GM21825 (cell line): Measurements from ENCODE around the gene MED12.

Experiments
- ATAC-seq: cut with Tn5 transposase; IDR thresholded peaks from one replicate; pipeline ENCODE4 v1.9.1; 2021; ENCODE audit warnings: mild to moderate bottlenecking, moderate library complexity; ENCODE audit not compliant: unreplicated experiment

MED12 gene

DNA sequence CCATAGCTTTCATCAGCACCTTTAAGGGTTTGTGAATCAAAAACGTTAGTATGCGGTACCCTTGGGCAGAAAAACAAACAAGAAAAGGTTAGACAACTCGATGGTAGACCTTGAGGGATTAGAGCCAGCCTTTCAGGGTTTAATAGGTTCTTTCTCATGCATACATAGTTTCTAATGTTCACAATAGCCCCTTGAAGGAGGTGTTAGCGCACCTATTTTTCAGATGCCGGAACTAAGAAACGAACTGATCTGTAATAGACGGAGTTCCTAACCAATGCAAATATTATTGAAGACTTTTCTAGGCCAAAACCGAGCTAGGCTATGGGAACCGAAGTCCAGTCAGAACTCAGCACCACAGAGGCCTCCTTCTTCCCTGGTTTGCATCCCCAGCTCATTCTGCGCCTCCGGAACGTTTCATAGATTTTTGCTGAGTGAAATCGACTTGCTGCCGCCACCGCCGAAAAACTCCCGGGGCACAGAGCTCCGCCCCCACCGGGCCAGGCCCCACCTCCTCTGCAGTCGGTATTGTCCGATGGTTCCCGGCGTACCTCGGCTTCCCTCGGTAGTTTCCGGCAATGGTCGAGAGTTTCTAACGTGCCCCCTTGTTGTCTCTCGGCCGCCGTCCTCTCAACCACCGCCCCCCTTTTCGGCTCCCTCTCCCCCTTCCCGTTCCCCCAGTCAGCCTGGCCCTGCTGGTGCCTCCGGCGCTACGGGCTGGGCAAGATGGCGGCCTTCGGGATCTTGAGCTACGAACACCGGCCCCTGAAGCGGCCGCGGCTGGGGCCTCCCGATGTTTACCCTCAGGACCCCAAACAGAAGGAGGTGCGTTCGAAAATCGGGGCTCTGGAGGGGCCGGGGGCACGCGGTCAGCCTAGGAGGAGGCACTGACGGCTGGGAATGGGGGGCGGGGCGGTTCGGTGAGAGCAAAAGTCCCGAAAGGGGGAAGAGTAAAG is at the start of gene MED12:
TSS of gene MED12 (plus strand) at position 565 of the 953 bp plus-strand sequence. CDS start at position 724, 159 bp downstream.
- ATAC-seq = peak; percentile 79

DNA sequence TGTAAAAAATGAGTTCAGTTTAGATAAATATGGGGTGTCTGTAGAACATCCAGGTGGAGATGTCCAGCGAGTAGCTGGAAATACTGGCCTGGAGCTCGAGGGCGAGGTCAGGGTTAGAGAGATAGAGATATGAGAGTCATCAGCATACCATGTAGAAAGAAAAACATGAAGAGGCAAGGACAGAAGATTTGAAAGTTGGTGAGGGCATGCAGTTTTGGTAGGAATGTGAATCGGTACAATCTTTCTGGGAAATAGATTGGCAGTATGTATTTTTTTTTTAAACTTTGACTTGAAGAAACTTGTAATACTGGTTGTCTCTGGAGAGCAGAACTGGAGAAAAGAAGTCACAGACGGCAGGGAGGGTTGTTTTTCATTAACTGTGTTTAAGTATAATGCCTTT is 47.9 kb upstream of the MED12 start:
- ATAC-seq = no peak

DNA sequence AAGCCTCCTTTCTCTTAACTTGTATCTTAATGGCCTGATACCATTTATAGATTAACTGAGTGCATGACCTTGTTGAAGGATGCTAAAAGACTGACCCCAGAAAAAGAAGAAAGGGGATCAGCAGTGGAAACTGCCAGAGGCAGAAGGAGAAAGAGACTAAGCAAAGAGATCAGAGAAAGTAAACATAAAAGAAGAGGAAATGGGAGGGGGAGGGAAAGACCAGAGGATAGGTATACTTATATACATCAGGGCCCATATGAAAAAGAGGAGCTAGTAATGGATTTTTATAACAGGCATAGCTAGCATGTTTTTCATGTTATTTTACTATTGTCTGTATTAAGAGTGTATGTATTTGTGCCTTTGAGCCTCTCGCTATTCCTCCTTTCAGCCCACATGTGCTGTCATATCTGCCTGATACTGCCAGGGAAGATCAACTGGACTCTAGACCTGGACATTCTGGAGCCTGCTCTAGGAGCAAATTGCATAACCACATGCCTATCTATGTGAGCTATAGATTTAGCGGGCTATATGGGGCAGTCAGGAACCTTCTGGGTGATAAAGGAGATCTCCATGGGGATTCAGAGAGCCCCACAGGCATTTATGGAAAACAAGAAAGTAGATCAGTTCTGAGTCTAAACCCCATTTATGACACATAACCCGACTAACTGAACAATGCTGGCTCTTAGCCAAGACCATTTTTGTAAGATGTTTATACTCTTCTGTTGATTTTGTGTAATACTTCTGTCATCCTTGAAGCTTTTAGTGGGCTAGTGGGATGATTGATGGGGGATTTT is 36.9 kb upstream of the MED12 start:
- no peak for ATAC-seq

DNA sequence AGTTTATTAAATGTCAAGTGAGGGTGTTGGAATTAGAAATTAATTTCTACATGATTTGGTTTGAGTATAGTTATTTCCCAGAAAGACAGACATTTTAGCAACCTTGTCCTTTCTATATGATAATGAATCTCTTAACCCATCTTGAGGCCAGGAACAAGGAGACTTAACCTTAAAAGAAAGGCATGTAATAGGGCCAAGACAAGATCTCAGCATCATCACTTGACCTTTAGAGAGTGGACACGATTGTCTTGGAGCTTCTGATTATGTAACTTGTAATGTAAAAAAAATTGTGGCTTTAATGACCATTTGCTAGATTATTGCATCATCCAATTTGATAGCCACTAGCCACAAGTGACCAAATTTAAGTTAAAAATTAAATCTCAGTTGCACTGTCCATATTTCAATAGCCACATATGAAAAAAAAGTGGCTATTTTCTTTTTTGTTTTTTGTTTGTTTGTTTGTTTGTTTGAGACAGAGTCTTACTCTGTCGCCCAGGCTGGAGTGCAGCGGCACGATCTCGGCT is 36.2 kb upstream of the MED12 start:
- ATAC-seq = no peak

DNA sequence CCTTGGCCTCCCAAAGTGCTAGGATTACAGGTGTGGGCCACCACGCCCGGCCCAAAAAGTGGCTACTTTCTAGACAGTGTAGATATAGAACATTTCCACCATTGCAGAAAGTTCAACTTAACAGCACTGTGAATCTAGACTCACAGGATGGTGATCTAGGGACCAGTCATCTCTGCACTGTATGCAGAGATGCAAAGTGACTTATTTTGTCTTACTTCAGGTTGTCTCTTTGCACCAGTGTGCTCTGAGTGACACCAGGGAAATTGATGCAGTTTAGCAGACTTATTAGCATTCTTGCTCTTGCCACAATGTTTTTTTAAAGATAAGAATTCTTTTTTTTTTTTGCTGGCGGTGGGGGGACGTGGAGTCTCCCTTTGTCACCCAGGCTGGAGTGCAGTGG is 35.6 kb upstream of the MED12 start:
- no peak for ATAC-seq

DNA sequence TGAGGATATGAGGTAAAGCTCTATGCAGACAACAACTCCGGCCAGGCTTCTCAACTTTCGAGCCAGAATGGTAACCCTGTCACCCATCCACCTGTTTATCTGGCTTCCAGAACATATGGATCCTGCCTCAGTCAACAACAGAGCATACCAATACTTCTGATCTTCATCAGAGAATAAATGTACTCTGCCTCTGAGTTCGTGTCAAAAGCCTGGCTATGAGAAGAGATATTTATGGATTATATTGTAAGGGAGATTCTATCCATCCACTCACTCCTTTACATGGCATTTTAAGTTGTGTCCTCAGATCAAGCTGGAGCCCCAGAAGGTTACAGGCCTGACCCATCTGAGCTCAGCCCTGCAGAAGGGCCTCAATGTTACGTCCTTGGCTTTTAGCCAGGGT is 32.5 kb upstream of the MED12 start:
- ATAC-seq = no peak

DNA sequence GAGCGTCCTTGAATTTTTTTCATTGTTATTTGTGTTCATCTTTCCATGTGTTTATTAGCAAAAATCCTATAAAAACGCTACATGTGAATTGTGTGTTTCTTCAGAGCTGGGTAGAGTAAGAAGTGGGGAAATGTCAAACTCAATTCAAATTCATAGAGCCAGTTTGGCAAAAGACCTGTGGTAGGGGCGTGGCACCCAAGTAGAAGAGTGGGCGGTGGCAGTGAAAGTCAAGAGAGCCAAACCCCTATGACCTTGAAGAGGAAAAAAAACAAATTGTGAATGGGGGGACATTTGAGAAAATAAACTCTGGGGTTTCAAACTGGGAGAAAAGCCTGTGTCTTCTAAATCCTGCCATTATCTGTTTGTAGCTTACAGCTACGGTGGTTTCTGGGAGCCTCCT is 27.1 kb upstream of the MED12 start:
- ATAC-seq = no peak

DNA sequence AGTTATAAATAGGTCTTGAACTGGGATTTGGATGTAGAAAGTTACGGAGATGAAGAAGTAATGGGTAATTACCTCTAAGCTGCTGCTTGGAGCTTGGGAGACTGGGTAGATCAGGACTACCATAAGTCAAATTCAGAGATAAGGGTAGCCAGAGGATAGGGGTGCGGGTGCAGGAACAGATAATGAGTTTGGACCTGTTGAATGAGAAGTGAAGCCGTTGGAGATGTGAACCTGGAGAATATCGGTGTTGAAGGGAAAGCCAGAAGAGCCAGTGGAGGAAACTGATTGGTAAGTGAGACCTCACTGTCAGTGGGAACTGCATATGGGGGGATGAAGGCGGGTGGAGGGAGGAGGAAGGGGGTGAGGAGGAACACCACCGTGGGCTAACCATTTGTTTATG is 23.4 kb upstream of the MED12 start:
- no peak for ATAC-seq

DNA sequence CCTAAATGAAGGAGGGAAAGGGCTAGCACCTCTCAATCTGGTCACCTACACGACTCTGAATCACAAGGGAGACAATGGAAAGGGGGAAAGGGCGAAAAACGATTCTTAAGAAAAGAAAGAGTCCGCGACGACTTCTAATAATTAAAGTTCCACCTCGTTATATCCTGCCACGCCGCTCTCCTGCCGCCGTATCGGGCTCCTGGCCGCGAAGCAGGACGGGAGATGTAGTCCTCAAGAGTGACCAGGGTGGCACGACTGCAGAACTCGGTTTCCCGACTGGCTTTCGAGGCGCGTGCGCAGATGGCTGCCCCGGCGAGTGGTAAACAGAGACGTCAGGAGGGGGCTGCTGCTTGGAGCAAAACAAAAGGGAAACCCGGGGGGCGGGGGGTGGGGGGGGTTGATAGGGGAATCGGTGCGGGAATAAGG is 22.8 kb upstream of the MED12 start, which contains the start of gene FOXO4:
TSS of gene FOXO4 (plus strand) at position 297 of the 426 bp plus-strand sequence. CDS start 678 bp downstream, outside the sequence.
- ATAC-seq = peak; percentile 87

DNA sequence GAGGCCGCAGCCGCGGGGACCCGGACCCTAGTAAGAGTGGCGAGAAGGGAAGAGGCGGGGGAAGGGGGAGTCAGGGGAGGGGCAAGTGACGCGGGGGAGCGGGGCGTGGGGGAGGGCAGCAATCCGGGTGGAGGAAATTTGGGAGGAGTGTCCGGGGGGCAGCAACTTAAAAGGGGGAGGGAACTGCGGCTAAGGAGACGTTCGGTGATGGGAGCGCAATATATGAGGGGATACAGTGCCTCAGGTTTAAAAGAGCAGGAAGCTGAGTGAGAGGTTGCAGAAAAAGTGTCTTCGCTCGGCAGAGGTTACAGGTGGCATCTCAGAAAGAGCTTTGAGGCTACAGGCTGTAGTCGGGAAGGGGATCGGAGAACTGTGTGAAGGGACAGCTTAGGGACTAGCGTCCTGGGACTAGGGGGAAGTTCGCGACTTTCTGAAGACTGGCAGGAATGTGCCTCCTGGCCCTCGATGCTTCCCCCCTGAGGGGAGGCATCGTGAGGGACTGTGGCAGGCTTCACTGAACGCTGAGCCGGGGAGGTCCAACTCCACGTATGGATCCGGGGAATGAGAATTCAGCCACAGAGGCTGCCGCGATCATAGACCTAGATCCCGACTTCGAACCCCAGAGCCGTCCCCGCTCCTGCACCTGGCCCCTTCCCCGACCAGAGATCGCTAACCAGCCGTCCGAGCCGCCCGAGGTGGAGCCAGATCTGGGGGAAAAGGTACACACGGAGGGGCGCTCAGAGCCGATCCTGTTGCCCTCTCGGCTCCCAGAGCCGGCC is 22.2 kb upstream of the MED12 start:
- peak; percentile 3 for ATAC-seq

DNA sequence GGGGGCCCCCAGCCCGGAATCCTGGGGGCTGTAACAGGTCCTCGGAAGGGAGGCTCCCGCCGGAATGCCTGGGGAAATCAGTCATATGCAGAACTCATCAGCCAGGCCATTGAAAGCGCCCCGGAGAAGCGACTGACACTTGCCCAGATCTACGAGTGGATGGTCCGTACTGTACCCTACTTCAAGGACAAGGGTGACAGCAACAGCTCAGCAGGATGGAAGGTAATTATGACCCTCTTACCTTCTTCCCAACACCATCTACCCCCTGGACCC is 21.7 kb upstream of the MED12 start:
- no peak for ATAC-seq

DNA sequence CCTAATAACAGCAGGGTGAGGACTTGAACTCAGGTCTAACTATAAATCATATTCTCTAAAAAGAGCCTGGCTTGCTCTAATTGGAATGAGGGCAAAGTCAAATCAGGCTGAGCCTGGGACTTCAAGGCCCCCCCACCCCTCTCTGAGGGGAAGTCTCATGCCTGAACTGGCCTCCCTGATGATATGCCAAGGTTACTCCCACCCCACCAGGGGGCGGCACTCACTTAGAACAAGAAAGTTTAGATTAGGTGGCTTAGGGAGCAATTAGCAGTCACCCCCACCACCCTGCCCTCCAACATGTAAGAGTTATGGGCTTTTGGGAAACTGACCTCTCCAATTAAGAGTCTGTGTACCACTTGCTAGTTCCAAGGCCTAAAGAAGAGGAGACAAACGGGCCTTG is 20.1 kb upstream of the MED12 start:
- ATAC-seq = peak; percentile 37

DNA sequence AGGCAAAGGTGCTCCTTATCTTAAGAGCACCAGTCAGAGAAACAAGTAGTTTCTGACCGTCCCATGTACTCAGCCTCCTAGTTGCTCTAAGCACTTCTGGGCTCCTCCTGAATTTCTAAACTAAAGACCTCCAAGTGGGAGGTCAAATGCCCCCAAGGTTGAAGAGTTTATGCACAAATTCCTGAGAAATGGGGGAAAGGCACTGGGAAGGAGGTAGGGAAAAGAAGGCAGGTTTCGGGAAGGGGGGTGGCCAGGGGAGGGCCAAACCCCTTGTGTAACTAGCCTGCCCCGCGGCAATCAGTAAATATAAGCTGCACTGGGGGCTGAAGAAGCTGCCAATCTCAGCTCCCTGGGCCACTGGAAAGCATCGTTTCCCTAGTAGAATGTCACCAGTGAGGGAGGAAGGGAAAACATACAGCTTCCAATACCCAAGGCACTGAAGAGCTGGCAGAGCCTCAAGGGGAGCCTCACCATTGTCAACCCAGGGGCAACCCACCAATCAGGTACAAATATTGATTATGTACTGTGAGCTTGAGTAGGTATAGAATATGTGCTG is 19.4 kb upstream of the MED12 start:
- no peak for ATAC-seq

DNA sequence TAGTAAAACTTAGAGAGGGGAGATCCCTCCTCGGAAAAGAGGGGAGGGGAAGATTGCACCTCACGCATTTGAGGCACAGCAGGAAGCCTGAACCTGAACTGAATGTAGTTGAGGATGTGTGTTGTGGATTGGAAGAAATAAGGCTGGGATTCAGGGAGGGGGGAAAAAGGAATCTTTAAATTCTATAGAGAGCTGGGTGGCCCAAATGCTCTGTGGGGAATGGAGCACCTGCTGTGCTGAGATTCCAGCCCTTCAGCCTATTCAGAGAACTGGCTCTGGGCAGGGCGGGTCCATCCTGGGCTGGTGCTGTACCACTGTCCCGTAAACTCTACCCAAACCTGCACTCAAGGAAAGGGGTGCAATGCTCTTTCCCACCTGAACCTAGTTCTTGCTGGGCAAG is 18.7 kb upstream of the MED12 start:
- ATAC-seq = no peak

DNA sequence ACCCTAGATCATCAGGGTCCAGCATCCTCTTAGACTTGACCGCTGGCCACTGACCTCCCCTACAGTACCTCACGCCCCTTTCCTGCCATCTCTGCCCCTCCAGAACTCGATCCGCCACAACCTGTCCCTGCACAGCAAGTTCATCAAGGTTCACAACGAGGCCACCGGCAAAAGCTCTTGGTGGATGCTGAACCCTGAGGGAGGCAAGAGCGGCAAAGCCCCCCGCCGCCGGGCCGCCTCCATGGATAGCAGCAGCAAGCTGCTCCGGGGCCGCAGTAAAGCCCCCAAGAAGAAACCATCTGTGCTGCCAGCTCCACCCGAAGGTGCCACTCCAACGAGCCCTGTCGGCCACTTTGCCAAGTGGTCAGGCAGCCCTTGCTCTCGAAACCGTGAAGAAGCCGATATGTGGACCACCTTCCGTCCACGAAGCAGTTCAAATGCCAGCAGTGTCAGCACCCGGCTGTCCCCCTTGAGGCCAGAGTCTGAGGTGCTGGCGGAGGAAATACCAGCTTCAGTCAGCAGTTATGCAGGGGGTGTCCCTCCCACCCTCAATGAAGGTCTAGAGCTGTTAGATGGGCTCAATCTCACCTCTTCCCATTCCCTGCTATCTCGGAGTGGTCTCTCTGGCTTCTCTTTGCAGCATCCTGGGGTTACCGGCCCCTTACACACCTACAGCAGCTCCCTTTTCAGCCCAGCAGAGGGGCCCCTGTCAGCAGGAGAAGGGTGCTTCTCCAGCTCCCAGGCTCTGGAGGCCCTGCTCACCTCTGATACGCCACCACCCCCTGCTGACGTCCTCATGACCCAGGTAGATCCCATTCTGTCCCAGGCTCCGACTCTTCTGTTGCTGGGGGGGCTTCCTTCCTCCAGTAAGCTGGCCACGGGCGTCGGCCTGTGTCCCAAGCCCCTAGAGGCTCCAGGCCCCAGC is 17.6 kb upstream of the MED12 start:
- ATAC-seq = no peak

DNA sequence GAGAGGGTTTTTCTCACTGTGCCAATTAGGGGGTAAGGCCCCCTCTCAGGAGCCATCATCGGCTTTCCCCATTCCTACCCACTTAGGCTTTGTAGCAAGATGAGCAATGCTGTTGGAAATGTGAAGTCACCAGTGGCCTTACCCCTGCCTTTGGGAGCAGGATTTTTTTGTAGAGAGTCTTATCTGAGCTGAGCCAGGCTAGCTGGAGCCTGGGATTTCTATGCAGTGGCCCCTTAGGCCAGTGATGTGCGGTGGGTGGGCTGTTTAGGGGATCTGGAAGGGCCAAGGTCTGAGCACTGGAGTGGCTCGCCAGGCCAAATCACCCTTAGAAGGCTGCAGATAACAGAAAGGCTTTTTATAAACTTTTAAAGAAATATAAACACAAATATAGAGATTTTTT is 16.1 kb upstream of the MED12 start:
- ATAC-seq = no peak

DNA sequence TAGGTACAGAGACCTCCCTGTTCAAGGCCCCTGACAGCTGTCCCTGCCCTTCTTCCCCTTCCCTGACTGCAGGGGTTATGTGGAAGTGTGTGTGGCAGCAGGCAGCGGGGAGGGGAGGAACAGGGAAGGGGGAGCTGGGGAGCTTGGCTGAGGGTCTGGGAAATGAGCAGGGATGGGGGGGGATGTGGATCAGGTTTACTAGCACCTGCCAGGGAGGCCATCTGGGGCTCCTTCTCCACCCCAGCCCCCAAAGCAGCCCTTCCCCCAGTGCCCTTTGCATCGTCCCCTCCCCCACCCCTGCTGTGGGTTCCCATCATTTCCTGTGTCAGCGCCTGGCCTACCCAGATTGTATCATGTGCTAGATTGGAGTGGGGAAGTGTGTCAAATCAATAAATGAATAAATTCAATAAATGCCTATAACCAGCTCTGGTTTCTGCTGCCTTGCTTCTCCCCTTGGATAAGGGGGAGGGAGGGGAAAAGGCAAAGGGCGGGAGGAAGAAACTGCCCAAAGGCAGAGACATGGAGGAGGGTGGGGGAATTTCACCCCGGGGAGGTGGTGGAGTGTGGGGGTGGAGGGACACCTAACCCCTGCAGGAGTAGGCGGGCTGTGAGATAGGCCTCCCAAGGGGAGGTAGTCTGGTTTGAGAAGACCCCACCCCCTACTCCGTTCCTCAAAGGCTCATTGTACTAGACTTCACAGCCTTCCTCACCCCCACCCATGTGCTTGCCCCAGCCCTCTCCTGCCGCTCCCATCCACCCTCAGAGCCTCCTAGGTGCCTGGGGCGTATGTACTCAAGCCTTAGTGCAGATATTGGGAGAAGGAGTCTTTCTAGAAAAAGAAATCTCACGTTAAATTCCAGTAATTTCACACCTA is 15.0 kb upstream of the MED12 start:
- ATAC-seq = no peak

DNA sequence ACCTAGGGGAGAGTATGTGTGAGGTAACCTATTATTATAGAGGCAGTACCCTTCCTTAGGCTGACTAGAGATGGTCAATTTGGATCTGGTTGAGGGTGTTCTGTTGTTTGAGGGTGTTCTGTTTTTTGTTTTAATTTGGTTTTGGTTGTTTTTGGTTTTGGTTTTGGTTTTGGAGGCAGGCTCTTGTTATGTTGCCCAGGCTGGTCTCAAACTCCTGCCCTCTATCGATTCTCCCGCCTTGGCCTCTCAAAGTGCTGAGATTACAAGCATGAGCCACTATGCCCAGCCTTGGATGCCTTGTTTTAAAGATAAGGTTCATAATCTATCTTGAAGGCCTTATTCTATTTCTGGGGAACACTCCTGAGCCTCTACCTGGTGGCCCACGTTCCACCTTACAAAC is 12.8 kb upstream of the MED12 start:
- ATAC-seq = no peak

DNA sequence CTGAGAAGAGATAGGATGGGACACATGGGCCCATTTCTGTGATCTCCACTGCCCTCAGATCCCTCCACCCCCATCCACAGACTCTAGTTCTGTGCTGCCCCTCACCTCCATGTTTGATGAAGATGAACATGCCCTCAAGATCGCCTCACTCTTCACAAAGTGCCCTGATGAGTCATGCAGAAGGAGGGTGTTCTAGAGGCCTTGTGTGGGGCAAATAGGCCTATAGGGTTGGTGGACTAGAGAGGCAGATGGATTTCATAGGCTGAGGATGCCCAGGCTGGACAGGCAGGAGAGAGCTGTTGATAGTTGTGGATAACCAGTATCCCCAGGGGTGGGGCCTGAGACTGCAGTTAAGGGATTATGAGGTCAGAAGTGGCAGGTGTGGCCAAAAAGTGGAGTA is 12.0 kb upstream of the MED12 start, which contains the start of gene CXorf65:
TSS of gene CXorf65 (minus strand) at position 314 of the 400 bp plus-strand sequence. CDS start at position 130, 184 bp downstream.
- ATAC-seq = no peak
